Measurements from ENCODE around the gene ZMYND10.

GRCh38 chr3:50302095-50303012 lies 43.2 kb downstream of the ZMYND10 start:
- TF ChIP-seq POLR2A (IDR thresholded peaks at IDR 0.05; ENCODE audit: low read length), result no peak
- no peak for TF ChIP-seq GATA1 (IDR thresholded peaks at IDR 0.05; ENCODE audit: low read depth, low read length)
